Stomach (tissue), 4 donors: ENCODE results near the gene LDB3.

ENCODE experiments used
- POLR2A ChIP-seq, 4 donors: fragments of 450-650 bp; IDR thresholded peaks; one replicate each; pipeline ENCODE4 v1.6.1; 2016; ENCODE audit warnings: antibody characterized with exemption in 4 of 4, control low read depth in 2 of 4, mild to moderate bottlenecking in 1 of 4, moderate library complexity in 1 of 4
- TF ChIP-seq, protein P1 (sequence below), 7 experiments: fragments of 450-650 bp in 4 of 7; fragments of 200-600 bp in 3 of 7; sonication (generic) in 3 of 7; IDR thresholded peaks; one replicate each; pipeline ENCODE4 v1.5.1; 2016 to 2019; ENCODE audit warnings: antibody characterized with exemption in 7 of 7, control low read depth in 2 of 7, mild to moderate bottlenecking in 1 of 7

DNA sequence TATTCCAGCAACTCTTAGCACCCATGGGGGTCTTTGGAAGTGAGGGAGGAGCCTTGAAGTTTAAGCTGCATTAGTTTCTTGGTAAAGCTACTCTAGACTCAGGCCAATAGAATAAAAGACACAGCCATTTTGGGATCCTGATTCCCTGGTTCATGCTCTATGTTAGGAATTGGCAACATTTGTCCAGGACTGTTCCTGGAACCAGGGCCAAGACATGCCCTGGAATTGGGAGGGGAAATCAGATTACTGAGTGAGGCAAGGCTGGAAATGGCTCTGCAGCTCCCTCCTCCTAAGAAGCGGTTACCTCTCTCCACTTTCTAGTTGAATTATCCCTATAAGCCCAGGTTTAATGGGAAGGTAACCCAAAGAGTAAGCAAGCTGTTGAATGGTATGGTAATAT lies 73.9 kb downstream of the LDB3 start:
- TF ChIP-seq, protein P1, sequence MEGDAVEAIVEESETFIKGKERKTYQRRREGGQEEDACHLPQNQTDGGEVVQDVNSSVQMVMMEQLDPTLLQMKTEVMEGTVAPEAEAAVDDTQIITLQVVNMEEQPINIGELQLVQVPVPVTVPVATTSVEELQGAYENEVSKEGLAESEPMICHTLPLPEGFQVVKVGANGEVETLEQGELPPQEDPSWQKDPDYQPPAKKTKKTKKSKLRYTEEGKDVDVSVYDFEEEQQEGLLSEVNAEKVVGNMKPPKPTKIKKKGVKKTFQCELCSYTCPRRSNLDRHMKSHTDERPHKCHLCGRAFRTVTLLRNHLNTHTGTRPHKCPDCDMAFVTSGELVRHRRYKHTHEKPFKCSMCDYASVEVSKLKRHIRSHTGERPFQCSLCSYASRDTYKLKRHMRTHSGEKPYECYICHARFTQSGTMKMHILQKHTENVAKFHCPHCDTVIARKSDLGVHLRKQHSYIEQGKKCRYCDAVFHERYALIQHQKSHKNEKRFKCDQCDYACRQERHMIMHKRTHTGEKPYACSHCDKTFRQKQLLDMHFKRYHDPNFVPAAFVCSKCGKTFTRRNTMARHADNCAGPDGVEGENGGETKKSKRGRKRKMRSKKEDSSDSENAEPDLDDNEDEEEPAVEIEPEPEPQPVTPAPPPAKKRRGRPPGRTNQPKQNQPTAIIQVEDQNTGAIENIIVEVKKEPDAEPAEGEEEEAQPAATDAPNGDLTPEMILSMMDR (IDR thresholded peaks at IDR 0.05) = no peak
- TF ChIP-seq POLR2A (IDR thresholded peaks at IDR 0.05) = no peak
